Cardiac muscle cell (in vitro differentiated cells and primary cell): Measurements from ENCODE around the gene GOLGA5. TPM values are rescaled to one million over a fixed set of nuclear protein-coding genes. Genes with fewer than 3 reads are reported as not detected.
"Not testable (repeated sequence)": the region's sequence is repeated elsewhere in the genome, so short reads cannot be mapped to it uniquely, and the experiment has no call there.

Source experiments
- DNase-seq, 2 donors: peaks; one replicate each; pipeline versions ENCODE4 v3.0.0 to v3.0.0-alpha.2; 2010 to 2017; ENCODE audit warnings: low read depth in 1 of 2, low spot score in 1 of 2
- H3K27ac ChIP-seq: fragments of 200-600 bp; sonication (generic); 2 replicates; pipeline ENCODE4 v1.5.1; 2016
- H3K27me3 ChIP-seq: fragments of 200-600 bp; sonication (generic); 2 replicates; pipeline ENCODE4 v1.6.0; 2016; ENCODE audit warnings: control low read depth
- H3K36me3 ChIP-seq: fragments of 200-600 bp; sonication (generic); 2 replicates; pipeline ENCODE4 v1.5.1; 2016; ENCODE audit warnings: control low read depth
- H3K4me1 ChIP-seq: fragments of 200-600 bp; sonication (generic); 2 replicates; pipeline ENCODE4 v1.8.1; 2017; ENCODE audit warnings: low read depth, mild to moderate bottlenecking, mixed run types
- H3K4me3 ChIP-seq: fragments of 200-600 bp; sonication (generic); 2 replicates; pipeline ENCODE4 v1.5.1; 2016; ENCODE audit warnings: mild to moderate bottlenecking
- H3K9me3 ChIP-seq: fragments of 200-600 bp; sonication (generic); 2 replicates; pipeline ENCODE4 v1.5.1; 2017; ENCODE audit warnings: low read depth, mild to moderate bottlenecking, control low read depth
- polyA plus RNA-seq: library from polyadenylated mRNA; unstranded; fragments of >200 nt; fragmentation: Nextera tagmentation; extraction: Ambion mirVana; gene quantifications from 2 replicates; pipeline ENCODE4 v1.2.1, GENCODE V29; 2016
- total RNA-seq: library from RNA; depleted of rRNA; stranded (reverse); fragments of >200 nt; gene quantifications from 2 replicates; pipeline ENCODE4 v1.2.3, GENCODE V29; 2016
- TF ChIP-seq, protein P1 (sequence below): IDR thresholded peaks from 2 replicates; pipeline ENCODE4 v1.5.1; 2012; ENCODE audit warnings: low read depth, mild to moderate bottlenecking, low read length

The GOLGA5 gene, protein sequence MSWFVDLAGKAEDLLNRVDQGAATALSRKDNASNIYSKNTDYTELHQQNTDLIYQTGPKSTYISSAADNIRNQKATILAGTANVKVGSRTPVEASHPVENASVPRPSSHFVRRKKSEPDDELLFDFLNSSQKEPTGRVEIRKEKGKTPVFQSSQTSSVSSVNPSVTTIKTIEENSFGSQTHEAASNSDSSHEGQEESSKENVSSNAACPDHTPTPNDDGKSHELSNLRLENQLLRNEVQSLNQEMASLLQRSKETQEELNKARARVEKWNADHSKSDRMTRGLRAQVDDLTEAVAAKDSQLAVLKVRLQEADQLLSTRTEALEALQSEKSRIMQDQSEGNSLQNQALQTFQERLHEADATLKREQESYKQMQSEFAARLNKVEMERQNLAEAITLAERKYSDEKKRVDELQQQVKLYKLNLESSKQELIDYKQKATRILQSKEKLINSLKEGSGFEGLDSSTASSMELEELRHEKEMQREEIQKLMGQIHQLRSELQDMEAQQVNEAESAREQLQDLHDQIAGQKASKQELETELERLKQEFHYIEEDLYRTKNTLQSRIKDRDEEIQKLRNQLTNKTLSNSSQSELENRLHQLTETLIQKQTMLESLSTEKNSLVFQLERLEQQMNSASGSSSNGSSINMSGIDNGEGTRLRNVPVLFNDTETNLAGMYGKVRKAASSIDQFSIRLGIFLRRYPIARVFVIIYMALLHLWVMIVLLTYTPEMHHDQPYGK
- total RNA-seq = 21.8 and 22.4 TPM in 2 replicates
- 32.4 and 32.5 TPM in 2 replicates for polyA plus RNA-seq

DNA sequence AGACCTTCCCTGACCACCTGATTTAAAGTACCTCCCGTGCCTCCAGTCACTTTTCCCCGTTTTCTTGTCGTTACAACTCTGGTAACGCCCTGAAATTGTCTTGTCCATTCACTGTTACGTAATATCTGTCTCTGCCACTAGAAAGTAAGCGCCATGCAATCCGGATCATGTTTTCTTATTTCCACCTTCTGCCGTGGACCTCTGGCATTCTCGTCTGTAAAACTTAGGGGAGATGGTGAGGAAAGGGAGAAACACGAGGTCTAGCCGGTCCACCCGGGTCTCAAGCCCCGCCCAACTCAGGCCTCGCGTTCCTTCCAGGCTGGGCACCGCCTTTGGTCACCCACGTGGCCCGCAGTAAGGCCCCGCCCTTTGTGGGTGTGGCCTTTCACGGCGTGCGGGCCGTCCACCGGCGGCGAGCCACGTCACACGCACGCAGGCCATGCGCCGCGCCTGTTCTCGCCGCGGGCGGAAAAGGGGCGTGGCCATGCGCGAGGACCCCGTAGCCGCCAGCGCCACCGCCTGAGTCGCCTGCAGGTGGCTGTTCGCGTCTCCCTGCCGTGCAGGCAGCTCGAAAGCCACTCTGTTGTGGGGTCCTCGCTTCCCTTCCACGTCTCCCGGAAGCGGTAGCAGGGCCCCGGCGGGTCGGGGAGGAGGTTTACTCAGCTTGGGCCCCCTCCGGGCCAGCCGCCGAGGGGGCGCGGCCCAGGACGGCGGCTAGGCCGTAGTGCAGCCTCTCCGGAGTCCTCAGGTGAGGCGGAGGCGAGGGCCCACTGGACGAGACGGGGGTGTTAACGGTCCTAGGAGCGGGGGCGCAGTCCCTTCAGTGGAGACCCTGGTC, at the start of gene GOLGA5:
TSS of gene GOLGA5 (plus strand) at position 597 of the 838 bp plus-strand sequence. CDS start 3,133 bp downstream, outside the sequence.
- peaks cover 9% of the 10 kb centered on the region for H3K4me1 ChIP-seq
- peak; percentile 98 to 99 for DNase-seq

DNA sequence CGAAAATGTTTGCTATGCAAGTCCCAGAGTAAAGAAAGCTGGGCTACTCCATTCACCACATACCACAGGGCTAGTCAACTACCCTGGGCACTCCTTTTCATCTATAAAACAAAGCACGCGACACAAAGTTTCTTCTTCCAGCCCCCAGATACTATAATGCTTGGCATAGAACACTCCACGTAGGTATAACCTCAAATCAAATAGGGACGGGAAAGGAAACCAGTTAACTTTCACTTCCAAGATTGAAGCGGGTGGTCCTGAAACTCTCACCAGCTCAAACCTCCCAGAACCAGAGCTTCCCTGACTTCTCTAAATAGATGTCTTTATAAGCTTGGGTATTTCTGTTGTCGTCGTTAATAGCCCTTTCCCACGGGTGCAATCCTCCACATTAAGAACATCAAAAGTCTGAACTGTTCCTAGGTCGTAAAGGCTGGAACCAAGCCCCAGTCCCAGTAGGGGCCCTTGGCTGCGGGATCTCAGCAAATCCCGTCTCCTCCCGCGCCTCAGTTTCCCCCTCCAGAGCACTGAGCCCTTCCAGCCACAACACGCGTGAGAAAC, 46.3 kb upstream of the GOLGA5 start:
- TF ChIP-seq, protein P1, sequence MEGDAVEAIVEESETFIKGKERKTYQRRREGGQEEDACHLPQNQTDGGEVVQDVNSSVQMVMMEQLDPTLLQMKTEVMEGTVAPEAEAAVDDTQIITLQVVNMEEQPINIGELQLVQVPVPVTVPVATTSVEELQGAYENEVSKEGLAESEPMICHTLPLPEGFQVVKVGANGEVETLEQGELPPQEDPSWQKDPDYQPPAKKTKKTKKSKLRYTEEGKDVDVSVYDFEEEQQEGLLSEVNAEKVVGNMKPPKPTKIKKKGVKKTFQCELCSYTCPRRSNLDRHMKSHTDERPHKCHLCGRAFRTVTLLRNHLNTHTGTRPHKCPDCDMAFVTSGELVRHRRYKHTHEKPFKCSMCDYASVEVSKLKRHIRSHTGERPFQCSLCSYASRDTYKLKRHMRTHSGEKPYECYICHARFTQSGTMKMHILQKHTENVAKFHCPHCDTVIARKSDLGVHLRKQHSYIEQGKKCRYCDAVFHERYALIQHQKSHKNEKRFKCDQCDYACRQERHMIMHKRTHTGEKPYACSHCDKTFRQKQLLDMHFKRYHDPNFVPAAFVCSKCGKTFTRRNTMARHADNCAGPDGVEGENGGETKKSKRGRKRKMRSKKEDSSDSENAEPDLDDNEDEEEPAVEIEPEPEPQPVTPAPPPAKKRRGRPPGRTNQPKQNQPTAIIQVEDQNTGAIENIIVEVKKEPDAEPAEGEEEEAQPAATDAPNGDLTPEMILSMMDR = no peak
- Histone ChIP-seq H3K4me1 (peaks cover 11% of the 10 kb centered on the region), H3K4me3 (peak overlapping the region; percentile 78), H3K36me3 (no peaks in the 10 kb centered on the region), H3K27ac (peak overlapping the region; percentile 96), H3K9me3 (no peaks in the 10 kb centered on the region), H3K27me3 (no peaks in the 10 kb centered on the region)
- DNase-seq = peak in 1 of 2 donors; percentile 37

More for the DNA sequence above, at the start of gene GOLGA5:
- H3K27ac ChIP-seq = peak within 1 kb of the TSS; percentile 96
- TF ChIP-seq, protein P1 = no peak
- no peaks in the 10 kb centered on the region for H3K9me3 ChIP-seq
- H3K27me3 ChIP-seq = no peaks in the 10 kb centered on the region
- H3K36me3 ChIP-seq = peaks cover 19% of the 10 kb centered on the region
- peak within 1 kb of the TSS; percentile 96 for H3K4me3 ChIP-seq

DNA sequence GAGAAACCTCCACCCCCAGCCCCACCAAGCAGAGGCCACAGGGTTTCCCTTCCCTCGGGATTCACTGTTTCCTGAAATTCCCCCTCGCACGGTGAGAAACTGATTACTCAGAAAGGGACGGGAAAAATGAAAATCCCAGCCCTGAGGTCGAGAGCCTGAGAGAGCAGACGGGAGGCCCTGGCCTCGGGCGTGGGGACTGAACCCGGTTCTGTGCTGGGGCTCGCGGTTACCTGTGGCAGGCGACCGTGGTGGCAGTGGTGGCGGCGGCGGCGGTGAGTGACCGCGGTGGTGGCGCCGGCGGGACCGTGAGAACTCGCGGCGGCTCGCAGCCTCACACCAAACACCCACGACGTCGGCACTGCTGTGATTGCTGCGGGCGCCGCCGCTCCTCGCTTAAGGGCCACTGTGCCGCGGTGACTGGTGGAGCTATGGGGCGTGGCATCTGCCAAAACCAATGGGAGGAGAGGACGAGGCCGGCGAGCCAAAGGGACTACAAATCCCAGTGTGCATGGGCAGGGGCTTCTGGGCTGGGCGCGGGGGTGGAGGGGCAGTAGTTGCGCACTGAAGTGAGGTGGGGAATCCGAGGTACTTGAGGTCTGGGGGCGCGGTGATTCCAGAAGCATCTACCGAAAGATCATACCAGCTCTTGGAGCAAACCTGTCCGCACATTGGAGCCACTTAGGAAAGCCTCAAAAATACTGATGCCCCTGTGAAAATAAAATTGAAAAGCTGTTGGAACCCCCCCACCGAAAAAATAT, 45.7 kb upstream of the GOLGA5 start, which contains the start of gene LGMN:
TSS of gene LGMN (minus strand) at position 369 of the 758 bp plus-strand sequence. CDS start 15,841 bp downstream, outside the sequence.
- TF ChIP-seq, protein P1 = no peak
- H3K27me3 ChIP-seq = no peaks in the 10 kb centered on the region
- peak within 1 kb of the TSS; percentile 78 for H3K4me3 ChIP-seq
- peak within 1 kb of the TSS; percentile 96 for H3K27ac ChIP-seq
- peaks cover 11% of the 10 kb centered on the region for H3K4me1 ChIP-seq
- no peaks in the 10 kb centered on the region for H3K36me3 ChIP-seq
- H3K9me3 ChIP-seq = no peaks in the 10 kb centered on the region
- peak; percentile 95 to 98 for DNase-seq

DNA sequence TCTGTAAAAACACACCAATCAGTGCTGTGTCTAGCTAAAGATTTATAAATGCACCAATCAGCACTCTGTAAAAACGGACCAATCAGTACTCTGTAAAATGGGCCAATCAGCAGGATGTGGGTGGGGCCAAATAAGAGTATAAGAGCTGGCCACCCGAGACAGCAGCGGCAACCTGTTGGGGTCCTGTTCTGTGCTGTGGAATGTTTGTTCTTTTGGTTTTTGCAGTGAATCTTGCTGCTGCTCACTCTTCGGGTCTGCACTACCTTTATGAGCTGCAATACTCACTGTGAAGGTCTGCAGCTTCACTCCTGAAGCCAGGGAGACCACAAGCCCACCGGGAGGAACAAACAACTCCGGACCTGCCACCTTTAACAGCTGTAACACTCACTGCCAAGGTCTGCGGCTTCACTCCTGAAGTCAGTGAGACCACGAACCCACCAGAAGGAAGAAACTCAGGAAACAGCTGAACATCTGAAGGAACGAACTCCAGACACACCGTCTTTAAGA, 43.8 kb upstream of the GOLGA5 start:
- H3K27me3 ChIP-seq, DNase-seq, H3K27ac ChIP-seq, H3K9me3 ChIP-seq, H3K4me3 ChIP-seq, H3K36me3 ChIP-seq: not testable (repeated sequence)
- H3K4me1 ChIP-seq = peaks cover 11% of the 10 kb centered on the region

DNA sequence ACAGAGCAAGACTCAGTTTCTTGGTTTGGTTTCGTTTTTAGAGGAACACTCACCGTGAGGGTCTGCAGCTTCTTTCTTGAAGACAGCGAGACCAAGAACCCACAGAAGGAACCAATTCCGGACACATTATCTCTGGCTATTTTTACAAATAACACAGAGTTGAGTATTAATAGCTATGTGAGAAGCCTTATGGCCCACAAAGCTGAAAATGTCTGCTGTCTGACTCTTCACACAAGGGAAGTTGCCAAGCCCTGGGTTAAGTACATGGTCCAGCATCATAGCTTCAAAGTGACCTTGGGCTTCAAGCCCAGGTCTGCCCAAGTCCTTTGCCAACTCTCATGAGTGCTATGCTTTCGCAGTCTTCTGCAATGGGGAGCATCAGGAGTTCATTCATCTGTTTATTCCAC, 43.1 kb upstream of the GOLGA5 start:
- H3K27ac ChIP-seq = no peak overlapping the region
- H3K27me3 ChIP-seq = no peaks in the 10 kb centered on the region
- no peak for DNase-seq
- TF ChIP-seq, protein P1 = no peak
- H3K4me1 ChIP-seq = peaks cover 11% of the 10 kb centered on the region
- H3K4me3 ChIP-seq = no peak overlapping the region
- no peaks in the 10 kb centered on the region for H3K36me3 ChIP-seq
- no peaks in the 10 kb centered on the region for H3K9me3 ChIP-seq
